HG02981 (cell line): ENCODE measurements around the gene CNIH4.
"Not testable (repeated sequence)": the region's sequence is repeated elsewhere in the genome, so short reads cannot be mapped to it uniquely, and the experiment has no call there.

Experiments
- ATAC-seq: cut with Tn5 transposase; IDR thresholded peaks from one replicate; pipeline ENCODE4 v1.9.1; 2021; ENCODE audit warnings: mild to moderate bottlenecking, moderate library complexity; ENCODE audit not compliant: unreplicated experiment

CNIH4 gene

GRCh38 chr1:224356685-224357625 is at the start of gene CNIH4:
CNIH4 (plus strand) TSS chr1:224356879; CDS start chr1:224356925, 46 bp downstream.
- peak; percentile 98 for ATAC-seq

- no peak for ATAC-seq
Observed at GRCh38 chr1:224308064-224308463, 48.6 kb upstream of the CNIH4 start.

- not testable (repeated sequence) for ATAC-seq
Observed at GRCh38 chr1:224311503-224311902, 45.2 kb upstream of the CNIH4 start.

- ATAC-seq, result no peak
Observed at GRCh38 chr1:224312025-224312424, 44.7 kb upstream of the CNIH4 start.

- no peak for ATAC-seq
Observed at GRCh38 chr1:224317383-224318045, 39.2 kb upstream of the CNIH4 start.

GRCh38 chr1:224321706-224322105 is 35.0 kb upstream of the CNIH4 start:
- no peak for ATAC-seq

- ATAC-seq, result no peak
Observed at GRCh38 chr1:224325959-224326358, 30.7 kb upstream of the CNIH4 start.

- no peak for ATAC-seq
Observed at GRCh38 chr1:224328644-224329043, 28.0 kb upstream of the CNIH4 start.

- ATAC-seq, result peak; percentile 1
Observed at GRCh38 chr1:224329484-224329841, 27.2 kb upstream of the CNIH4 start.

GRCh38 chr1:224329842-224330753 is 26.6 kb upstream of the CNIH4 start, which contains the start of gene NVL:
NVL (minus strand) TSS chr1:224330172; CDS start chr1:224330127, 45 bp downstream.
- peak; percentile 65 for ATAC-seq

GRCh38 chr1:224331326-224331725 is 25.4 kb upstream of the CNIH4 start:
- no peak for ATAC-seq

- no peak for ATAC-seq
Observed at GRCh38 chr1:224331824-224332223, 24.9 kb upstream of the CNIH4 start.

GRCh38 chr1:224333309-224333926 is 23.3 kb upstream of the CNIH4 start:
- peak; percentile 45 for ATAC-seq

GRCh38 chr1:224333939-224334786 is 22.5 kb upstream of the CNIH4 start:
- ATAC-seq, result peak; percentile 28

GRCh38 chr1:224338150-224338838 is 18.4 kb upstream of the CNIH4 start:
- ATAC-seq, result no peak

- no peak for ATAC-seq
Observed at GRCh38 chr1:224339442-224340033, 17.1 kb upstream of the CNIH4 start.

- peak; percentile 75 for ATAC-seq
Observed at GRCh38 chr1:224340453-224341384, 16.0 kb upstream of the CNIH4 start.
